NCI-H2227 treated with DMSO at 0.1 percent for 48 hours (cell line): ENCODE results near the gene NRXN3.
A peak's percentile ranks its signal among the peaks of the same experiment; 100 is the strongest.

Experiments
- DNase-seq: peaks from one replicate; lab custom pipeline; 2025; lab: John Stamatoyannopoulos, UW

Gene NRXN3

DNA sequence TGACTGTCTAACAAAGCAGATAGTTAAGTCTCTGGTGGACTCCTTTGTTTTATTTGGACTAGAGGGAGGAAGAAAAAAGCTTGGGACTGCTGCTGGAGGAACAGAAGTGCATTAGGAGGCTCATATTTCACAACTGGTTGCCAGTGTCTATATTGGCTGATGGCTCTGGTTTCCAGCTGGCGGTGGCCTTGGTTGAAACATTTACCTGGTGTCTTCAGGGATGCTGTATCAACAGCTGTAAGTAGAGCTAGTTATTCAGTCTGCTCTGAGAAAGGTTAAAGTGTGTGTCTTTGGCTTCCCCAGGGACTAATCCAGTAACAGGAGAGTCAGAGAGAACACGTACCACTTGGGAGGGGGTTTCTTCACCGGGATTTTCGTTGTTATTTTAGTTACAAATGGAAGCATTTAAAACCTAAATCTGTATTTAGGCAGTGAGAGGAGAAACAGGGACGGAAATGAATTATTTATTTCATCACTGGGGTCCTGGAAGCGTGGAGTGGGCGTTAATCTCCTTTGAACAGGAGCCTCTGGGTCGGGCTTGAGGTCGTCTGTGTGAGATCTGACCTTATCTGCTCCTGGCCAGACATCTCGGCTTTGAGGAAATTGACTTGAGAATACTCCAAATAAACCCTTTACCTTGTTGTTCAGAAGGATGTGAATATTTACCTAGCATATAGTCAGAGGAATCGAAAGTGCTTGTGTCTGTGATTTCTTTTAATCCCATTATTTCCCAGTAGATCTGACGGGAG, 149.9 kb downstream of the NRXN3 start:
- DNase-seq: peak; percentile 46

DNA sequence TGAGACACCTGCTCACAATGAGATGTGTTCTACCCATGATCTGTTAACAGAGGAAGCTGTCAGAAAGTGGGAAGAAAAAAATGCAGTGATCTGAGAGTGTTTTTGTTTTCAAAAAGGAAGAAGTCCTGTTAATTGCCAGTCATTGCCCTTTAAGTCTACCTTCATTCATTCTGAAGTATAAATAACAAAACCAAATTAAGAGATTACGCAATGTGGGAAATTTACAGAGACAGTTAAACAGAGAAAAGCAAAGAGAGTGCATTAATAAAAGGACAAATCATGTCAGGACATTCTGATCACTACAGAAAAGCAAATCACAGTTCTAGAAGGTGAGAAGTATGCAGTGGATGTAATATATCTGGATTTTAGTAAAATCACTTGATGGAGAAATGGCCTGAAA, 154.2 kb downstream of the NRXN3 start:
- DNase-seq: no peak

- DNase-seq: no peak
Observed at GRCh38 chr14:78325911-78326310, 155.7 kb downstream of the NRXN3 start.

- DNase-seq: no peak
Observed at GRCh38 chr14:78327426-78328221, 157.5 kb downstream of the NRXN3 start.

DNA sequence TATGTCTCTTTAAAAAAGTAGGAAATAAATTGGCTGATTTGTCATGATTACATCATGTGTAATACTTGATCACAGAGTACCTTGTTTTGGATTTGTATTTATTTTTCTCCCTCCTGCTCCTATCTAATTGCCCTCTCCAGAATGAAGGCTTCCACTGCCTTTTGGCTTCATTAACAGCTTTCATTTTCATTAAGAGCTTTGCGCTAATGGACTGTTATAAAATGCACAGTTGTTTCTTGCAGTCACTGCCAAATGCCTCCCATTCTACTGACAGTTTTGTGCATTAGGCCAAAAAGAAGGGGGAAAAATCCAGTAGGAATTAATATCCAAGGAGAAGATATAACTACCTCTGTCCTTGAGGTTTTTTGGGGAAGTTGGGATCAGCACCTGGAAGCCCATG, 159.2 kb downstream of the NRXN3 start:
- DNase-seq: no peak

DNA sequence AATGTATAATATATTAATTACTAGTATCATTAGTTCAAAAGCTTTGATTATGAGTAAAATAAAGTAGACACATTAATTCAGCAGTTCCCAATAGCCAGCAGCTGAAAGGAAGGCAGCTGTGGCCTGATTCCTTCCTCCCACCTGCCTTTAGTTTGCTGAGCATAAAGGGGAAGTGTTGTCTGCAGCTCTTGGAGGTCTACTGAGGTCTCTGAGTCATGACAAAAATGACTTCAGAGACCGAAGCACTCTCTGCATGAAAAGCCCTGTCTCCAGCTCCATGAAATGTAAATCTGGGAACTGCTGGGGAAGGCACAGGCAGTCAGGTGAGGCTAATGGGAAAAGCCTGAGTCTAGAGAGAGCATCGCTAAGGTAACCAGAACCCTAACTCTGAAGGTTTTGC, 165.4 kb downstream of the NRXN3 start:
- DNase-seq: no peak

- DNase-seq: no peak
Observed at GRCh38 chr14:78340250-78340649, 170.1 kb downstream of the NRXN3 start.

DNA sequence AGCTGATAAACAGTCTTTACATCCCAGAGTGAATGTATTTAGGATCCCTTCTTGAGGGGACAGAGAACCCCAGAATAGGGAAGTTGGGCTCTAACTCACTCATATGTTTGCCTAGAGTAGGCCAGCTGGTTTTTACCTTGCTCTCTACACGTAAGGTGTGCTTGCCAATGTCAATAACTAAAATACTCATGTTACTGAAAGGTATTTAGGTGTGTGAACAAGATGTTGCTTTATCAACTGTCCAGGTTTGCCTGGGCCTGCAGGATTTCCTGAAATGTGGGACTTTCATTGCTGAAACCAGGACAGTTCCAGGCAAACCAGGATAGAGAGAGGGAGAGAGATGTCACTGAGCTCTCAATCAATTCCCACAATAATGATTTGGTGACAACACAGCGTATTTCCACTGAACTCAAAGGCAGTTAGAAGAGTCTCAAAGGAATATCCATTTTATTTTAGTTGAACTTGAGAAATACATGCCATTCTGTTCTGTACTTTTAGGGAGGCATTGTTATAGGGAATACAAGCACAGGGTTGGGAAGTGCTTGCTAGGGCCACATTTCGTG, 171.7 kb downstream of the NRXN3 start:
- DNase-seq: no peak

DNA sequence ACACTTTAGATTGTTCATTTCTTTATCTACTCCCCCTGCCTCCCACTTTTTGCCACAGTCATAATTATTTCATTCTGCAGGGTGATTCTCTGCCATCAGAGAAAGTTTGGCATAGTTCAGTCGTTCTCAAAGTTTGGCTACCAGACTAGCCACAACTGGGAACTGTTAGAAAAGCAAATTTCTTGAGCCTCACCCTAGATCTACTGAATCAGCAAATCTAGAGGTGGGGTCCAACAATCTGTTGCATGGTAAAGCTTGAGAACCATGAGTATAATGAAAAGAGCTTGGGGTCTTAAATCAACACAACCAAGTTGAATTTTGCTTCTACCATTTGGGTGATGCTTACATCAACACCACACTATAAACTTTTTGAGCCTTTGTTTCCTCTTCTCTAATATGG, 172.7 kb downstream of the NRXN3 start:
- DNase-seq: no peak

DNA sequence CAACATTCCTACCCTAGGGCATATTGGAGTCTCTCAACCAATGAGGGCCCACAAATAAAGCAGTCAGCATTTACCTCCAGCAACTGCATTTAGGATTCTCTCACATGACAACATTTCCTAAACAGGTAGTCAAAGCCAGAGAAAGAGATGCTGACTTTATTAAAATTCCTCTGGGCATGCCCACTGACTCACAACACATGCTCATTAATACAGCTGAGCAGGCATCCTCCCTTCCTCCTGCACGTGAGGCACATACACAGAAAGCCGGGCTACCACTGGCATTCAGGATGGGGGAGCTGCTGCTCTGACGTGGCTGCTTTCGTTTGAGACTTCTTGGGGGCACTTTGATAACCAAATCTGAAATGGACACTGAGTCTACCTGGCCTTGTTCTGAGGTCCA, 174.1 kb downstream of the NRXN3 start:
- no peak for DNase-seq

- DNase-seq: no peak
Observed at GRCh38 chr14:78345131-78345744, 175.1 kb downstream of the NRXN3 start.

DNA sequence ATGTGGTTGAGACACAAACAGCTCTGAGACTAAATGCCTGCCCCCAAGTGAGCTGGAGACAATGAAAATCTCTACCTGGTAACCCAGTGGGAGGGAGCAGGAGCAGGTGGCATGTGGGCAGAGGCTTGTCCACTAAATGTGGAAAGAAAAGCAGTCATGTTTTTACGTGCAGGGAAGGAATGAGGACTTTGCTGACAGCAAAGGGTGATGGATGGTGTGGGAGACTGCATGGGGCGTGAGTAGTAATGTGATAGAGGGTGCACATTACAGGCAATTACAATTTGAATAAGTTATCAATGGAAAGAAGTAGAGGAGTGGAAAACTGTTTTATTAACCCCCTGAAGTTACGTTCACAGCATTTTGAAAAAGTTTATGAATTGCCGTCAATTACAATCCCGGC, 176.6 kb downstream of the NRXN3 start:
- DNase-seq: no peak

GRCh38 chr14:78355109-78355508, 184.9 kb downstream of the NRXN3 start:
- no peak for DNase-seq

DNA sequence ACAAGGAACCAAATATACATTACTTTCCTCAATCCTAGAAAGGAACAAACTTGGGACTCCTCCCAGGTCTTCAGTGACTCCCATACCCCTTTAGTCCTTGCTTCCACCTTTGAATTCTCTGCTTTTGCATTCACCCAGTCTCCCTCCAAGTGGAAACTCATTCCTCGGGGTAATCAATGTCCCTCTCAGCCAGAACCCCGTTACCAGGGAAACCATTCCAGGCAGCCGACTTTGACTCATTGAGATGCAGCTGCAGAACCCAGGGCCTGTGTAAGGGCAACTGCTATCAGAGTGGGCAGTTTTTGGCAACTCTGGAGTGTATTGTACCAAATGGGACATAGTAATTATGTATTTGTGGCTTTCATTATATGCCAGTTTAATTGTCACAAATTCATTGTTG, 186.2 kb downstream of the NRXN3 start:
- DNase-seq: no peak

DNA sequence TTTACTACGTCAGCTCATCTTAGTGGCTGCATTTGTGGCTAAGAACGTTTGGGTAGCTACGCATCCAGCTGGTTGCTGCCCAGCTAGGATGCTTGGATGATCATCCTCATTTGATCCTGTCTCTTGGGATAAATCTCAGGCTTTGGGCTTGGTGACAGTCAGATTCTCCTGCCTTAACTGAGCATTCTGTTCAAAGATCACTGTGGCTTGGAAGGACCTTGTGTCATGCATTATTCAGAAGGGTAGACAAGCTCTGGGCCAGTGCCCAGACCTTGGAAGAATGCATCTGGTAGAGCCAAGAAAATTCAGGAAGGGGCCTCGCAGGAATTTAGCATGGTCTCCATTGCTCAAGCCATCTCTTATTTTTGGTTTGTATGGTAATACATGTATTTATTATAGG, 188.4 kb downstream of the NRXN3 start:
- DNase-seq: no peak

DNA sequence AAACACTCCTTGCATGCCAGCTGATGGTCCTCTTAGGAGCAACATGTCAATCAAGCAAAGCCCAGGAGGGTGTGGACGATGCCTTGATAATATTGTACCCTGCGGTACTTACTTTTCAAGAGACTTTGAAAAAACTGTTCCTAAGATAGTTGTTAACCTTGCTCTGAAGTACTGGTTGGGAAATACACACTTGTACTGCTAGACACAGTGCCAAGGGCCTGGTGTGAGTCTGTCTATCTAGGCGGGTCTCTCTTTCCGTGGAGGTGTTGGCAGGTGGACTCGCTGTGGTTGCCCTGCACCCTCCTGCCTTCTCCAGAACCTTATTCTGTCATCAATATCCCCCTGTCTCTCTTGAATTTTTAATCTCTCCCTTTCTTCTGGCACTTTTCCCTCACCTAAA, 189.4 kb downstream of the NRXN3 start:
- no peak for DNase-seq

DNA sequence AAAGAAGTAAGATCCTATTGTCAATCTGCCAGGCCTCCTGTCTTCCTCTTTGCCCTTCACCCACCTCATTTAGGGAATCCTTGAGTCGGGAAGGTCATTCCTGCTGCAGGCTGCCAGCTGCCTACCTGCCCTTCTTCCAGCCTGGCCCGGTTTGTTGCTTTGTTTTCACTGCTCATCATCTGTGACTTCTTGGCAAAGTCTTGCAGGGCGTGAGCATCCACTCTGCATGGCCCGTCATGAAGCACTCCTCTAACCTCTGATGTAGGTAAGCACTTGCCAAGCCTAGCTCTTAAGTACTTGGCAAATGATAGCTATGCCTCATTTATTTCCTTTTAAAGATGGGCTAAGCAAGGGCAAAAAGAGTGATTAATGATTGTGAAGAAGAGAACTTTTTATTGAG, 192.8 kb downstream of the NRXN3 start:
- DNase-seq: no peak

- no peak for DNase-seq
Observed at GRCh38 chr14:78367355-78367754, 197.2 kb downstream of the NRXN3 start.

GRCh38 chr14:78383060-78383459, 212.9 kb downstream of the NRXN3 start:
- no peak for DNase-seq

GRCh38 chr14:78398216-78398615, 228.0 kb downstream of the NRXN3 start:
- DNase-seq: no peak

- no peak for DNase-seq
Observed at GRCh38 chr14:78399316-78399889, 229.2 kb downstream of the NRXN3 start.

- no peak for DNase-seq
Observed at GRCh38 chr14:78401866-78402265, 231.7 kb downstream of the NRXN3 start.
